ENCODE measurements around the gene ARHGAP6.
"Not testable (repeated sequence)": the region's sequence is repeated elsewhere in the genome, so short reads cannot be mapped to it uniquely, and the experiment has no call there.

Gene ARHGAP6

GRCh38 chrX:11509786-11510185, 155.9 kb downstream of the ARHGAP6 start:
- DNase-seq: no peak

DNA sequence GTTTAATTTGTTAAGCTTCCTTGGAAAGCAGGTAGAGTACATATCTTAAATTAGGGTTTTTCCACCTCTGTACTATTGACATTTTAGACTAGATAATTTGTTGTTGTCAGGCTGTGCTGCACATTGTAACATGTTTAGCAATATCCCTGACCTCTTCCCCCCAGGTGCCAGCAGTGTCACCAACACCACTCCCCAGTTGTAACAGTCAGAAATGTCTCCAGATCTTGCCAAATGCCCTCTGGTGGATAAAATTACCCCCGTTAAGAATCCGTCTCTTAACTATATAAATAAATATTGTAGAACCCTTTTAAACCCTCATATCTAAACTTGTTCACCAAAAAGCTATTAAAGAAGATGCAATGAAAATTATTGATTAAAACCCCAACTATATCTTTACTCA, 161.5 kb downstream of the ARHGAP6 start:
- DNase-seq: no peak

DNA sequence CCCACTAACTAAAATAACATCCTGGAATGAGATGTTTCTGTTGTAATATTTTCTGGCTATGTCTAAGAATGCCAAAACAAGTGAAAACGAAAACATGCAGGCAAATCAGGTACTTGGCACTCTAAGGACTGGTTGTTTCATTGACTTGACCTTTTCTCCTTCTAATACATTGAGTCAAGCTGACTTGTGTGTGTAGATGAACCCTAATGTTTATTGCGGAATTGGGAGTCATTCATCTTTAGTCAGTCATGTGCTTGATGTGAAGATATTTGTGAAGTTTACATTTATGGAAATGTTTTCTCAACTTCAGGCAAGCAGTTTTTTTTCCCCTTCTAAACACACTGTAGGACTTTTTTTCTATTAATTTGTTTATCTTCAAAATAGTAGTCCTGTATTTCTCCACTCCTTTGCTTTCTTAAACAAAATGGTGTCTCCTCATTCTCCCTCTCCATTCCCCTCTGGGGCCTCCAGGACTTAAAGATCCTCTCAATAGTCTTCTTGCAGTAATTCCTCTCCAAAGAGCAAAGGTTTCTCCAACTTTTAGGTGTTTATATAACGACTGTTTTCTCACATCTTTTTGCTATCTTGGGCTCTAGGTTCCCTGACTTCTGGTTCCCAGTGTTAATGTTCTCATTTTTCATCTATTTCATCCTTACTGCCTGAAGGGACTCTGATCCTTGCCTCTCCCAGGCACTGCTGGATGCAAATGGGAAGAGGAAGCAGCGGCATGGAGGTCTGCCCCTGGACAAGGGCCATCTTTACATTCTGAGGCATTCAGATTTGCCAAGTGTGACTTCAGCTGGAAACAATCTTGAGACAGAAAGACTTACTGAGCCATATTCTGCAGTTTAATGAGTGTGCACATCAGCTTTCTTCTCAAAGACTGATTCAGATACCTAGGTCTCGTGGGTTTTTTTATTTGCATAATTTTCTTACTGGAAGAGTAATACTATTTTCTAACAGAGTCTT, 166.4 kb downstream of the ARHGAP6 start:
- DNase-seq: no peak

GRCh38 chrX:11491375-11491774, 174.3 kb downstream of the ARHGAP6 start:
- not testable (repeated sequence) for DNase-seq

GRCh38 chrX:11484290-11484689, 181.4 kb downstream of the ARHGAP6 start:
- DNase-seq: no peak

- no peak for DNase-seq
These were observed 184.7 kb downstream of the ARHGAP6 start for GRCh38 chrX:11481035-11481434.

DNA sequence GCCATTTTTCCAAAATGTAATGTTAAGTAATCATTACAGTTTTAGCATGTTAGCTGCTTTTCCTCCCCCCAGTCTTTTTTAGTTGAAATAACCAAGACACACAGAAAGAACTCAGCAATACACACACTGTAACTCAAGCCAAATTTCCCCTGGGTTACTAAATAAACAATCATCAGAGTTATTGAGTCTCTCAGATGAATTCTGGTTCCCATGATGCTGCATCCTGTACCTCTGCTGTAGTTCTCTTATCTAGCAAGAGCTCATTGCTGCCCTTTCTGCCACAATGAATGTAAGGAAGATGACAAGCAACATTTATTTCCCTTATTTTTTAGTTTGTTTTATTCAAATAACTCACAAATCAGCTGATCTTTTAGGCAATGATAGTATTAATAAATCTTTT, 185.1 kb downstream of the ARHGAP6 start:
- no peak for DNase-seq

DNA sequence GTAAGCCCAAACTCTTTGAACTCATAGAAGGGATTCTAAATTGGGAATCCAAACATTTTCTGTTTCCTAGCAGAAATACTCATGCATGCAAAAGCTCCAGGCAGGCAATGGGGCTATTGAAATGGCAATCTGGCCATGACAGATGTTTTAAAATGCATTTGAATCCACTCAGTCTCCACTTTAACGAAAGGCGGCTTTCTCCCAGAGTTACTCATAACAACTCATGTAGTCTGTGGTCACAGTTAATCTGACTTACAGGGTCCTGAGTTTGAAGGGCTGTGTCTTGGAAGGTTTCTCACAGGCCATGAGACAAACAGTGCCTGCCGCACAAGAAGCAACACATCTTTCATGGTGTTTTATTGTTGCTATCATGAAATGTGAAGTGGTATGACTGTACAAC, 186.8 kb downstream of the ARHGAP6 start:
- DNase-seq: no peak

GRCh38 chrX:11478026-11478425, 187.7 kb downstream of the ARHGAP6 start:
- no peak for DNase-seq

DNA sequence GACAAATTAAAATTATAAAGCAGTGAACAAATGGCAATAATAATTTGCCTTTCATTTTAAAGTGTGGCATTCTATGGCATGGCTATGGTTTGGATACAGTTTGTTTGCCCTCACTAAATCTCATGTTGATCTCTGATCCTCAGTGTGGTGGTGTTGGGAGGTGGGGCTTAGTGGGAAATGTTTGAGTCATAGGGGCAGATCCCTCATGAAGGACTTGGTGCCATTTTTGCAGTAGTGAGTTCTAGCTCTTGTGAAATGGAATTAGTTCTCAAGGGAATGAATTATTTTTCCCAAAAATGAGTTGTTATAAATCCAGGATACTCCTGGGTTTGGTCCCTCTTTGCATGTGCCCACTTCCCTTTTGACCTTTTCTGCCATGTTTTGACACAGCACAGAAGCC, 191.1 kb downstream of the ARHGAP6 start:
- DNase-seq: no peak

DNA sequence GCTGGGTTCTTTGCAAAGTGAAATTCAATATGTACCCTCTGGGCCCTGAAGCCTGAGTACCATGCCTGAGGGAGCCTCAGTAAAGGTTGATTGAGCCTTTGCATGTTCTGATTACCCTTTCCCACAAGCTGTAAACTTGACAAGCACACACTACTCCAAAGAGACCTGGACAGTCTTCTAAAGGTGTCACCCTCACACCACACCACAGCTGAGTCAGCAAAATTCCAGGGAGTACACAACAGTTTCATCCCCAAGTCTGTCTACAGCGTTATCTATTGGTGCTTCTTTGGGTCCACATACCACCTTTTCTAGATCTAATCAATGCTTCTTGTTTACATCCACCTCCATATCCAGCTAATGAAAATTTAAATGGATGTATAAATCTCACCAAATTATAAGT, 191.7 kb downstream of the ARHGAP6 start:
- no peak for DNase-seq

DNA sequence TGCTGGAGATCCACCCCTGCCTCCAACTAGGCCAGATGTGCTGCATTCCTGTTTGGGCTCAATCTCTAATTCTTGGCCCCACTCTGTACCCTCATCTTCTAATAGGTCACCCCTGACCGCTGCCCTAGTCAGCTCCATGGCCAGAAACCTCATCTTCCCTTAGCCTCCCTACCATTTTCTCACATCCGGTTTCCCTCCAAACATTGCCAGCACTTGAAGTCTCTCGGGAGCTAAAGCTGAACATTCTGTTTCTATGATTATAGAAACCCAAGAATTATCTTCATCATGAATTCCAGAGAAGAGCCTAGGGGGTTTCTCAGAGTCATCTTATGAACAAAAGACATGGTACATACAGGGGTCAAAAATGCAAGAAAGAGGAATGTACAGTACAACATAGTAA, 192.8 kb downstream of the ARHGAP6 start:
- DNase-seq: no peak

- no peak for DNase-seq
These were observed 193.3 kb downstream of the ARHGAP6 start for GRCh38 chrX:11472381-11472780.

DNA sequence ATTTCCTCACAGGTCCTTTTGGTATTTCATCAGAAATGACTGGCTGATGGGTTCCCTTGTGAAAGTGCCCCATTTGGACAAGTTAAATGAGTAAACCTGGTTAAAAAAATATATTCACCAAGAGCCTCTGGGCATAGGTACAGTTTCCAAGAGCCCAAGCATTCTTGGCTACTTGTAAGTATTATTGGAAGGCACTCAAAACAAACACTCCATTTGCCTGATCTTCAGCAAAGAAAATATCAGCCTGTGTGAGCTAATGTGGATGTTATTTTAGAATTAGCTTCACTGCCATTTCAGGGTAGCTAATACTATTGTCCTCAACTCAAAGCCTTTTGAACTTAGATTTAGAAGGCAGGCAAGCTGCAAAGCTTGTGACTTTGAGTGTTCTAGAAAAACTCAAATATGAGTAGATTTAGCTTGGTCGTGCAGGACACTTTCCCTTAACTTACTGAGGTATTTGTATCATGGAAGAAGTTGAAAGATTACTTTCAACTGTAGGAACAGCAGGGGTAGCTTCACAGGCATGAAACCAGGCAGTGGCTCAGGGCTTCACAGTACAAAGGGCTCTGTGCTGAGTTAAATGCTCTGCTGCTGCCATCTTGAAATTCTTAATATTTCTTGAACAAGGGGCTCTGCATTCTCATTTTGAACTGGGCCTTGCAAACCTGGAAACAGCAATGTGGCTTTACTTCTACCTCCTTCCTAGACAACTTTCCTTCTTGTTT, 195.3 kb downstream of the ARHGAP6 start:
- DNase-seq: no peak

GRCh38 chrX:11465648-11466411, 199.9 kb downstream of the ARHGAP6 start:
- no peak for DNase-seq

DNA sequence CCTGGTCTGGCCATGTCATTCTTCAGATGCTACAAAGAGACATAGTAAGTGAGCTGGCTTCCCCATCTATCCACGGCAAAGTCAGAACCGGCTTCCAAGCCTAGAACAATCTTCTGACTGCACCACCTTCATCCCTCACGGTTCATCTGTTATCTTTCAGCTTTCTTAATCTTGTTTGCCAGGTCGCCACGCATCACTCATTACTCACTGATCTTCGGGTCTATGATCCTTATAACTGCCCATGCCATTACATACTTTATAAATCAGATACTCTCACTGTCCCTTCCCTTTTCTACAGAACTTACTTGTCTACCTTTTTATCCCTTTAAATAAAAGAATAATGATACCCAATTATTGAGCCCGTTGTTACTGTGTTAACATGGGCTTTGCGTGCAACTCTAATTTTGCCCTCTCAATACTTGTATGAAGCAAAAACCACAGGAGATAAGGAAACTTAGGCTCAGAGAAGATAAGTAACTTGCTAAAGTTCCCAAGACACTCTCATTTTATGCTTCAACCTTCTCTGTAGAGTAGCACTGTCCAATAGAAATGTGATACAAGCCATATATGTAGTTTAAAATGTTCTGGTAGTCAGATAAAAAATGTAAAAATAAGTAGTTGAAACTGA, 200.8 kb downstream of the ARHGAP6 start:
- DNase-seq: no peak

- DNase-seq: no peak
These were observed 201.3 kb downstream of the ARHGAP6 start for GRCh38 chrX:11464380-11464779.

DNA sequence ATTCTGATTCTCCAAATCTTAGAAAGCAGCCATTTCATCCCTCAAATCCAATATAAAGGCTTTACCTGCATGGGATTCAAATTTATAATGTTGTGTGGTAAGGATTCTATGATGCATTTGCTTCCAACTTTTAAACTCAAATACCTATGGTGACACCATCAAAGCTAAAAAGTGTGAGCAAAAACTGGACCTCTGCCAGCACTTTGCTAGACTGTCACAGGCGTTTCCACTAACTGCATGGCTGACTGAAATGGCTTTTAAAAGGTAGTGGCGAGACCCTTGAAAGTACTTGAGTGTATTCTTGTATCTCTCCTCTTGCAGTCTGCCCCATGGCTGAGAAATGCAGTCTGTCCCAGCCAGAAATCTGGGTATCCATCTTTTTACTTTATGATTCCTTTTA, 203.1 kb downstream of the ARHGAP6 start:
- DNase-seq: no peak

GRCh38 chrX:11462136-11462535, 203.6 kb downstream of the ARHGAP6 start:
- DNase-seq: no peak

- DNase-seq: no peak
These were observed 204.3 kb downstream of the ARHGAP6 start for GRCh38 chrX:11461201-11462001.

DNA sequence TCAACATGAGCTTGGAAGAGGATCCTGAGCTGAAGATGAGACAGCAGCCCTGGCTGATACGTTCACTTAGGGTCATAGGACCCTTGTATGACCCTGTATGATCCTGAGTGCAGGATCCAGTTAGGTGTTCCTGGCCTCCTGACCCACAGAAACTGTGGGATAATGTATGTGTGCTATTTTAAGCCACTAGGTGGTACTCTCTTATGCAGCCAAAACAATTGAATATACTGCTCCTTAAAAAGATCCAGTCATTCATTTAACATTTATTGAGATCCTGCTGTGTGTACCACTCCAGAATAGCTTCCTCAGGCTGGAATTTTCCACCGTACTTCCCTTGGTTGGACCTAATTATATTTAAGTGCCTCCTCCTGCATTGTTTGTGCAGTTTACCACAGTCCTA, 205.4 kb downstream of the ARHGAP6 start:
- no peak for DNase-seq

DNA sequence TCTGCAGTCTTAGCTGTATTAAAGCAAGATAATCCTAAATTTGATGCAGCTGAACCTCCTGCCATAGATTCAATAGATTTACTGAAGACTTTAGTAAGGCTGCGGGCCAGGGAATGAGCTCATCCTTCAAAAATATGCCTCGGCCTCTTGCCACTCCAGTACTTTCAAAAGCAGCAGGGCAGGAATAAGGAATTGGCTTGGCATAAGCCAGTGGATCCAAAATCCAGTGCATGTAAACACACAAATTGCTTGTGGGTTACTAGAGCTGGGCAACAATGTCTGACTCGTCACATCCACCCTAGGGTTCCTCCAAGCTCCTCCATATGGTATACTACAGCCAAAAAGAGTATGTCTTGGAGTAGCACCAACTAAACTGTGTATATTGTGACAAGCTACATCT, 207.6 kb downstream of the ARHGAP6 start:
- no peak for DNase-seq
